Fibroblast of skin of abdomen (primary cell): ENCODE results near the gene PHACTR3.

Experiments
- DNase-seq: peaks from one replicate; pipeline ENCODE4 v3.0.0-alpha.2; 2013

PHACTR3 gene

GRCh38 chr20:59622496-59622895 is 18.2 kb downstream of the PHACTR3 start:
- no peak for DNase-seq

- no peak for DNase-seq
Observed at GRCh38 chr20:59623133-59623532, 18.8 kb downstream of the PHACTR3 start.

GRCh38 chr20:59623583-59623982 is 19.2 kb downstream of the PHACTR3 start:
- DNase-seq, result no peak

- DNase-seq, result no peak
Observed at GRCh38 chr20:59624401-59624800, 20.1 kb downstream of the PHACTR3 start.

GRCh38 chr20:59625214-59625922 is 21.0 kb downstream of the PHACTR3 start:
- no peak for DNase-seq

- DNase-seq, result no peak
Observed at GRCh38 chr20:59627298-59627697, 23.0 kb downstream of the PHACTR3 start.

- no peak for DNase-seq
Observed at GRCh38 chr20:59628171-59628570, 23.8 kb downstream of the PHACTR3 start.

GRCh38 chr20:59629141-59630045 is 25.1 kb downstream of the PHACTR3 start:
- DNase-seq, result no peak

GRCh38 chr20:59630526-59630925 is 26.2 kb downstream of the PHACTR3 start:
- no peak for DNase-seq

GRCh38 chr20:59631751-59632540 is 27.6 kb downstream of the PHACTR3 start:
- DNase-seq, result no peak

- DNase-seq, result no peak
Observed at GRCh38 chr20:59632541-59633113, 28.3 kb downstream of the PHACTR3 start.

- DNase-seq, result no peak
Observed at GRCh38 chr20:59633656-59634251, 29.4 kb downstream of the PHACTR3 start.

GRCh38 chr20:59634435-59635005 is 30.2 kb downstream of the PHACTR3 start:
- no peak for DNase-seq

- no peak for DNase-seq
Observed at GRCh38 chr20:59636766-59637370, 32.5 kb downstream of the PHACTR3 start.

GRCh38 chr20:59640267-59640666 is 35.9 kb downstream of the PHACTR3 start:
- DNase-seq, result no peak

- no peak for DNase-seq
Observed at GRCh38 chr20:59643615-59644061, 39.3 kb downstream of the PHACTR3 start.

- DNase-seq, result no peak
Observed at GRCh38 chr20:59644371-59644939, 40.1 kb downstream of the PHACTR3 start.

- DNase-seq, result no peak
Observed at GRCh38 chr20:59645271-59645670, 40.9 kb downstream of the PHACTR3 start.

- no peak for DNase-seq
Observed at GRCh38 chr20:59645761-59646171, 41.4 kb downstream of the PHACTR3 start.

GRCh38 chr20:59646487-59646886 is 42.1 kb downstream of the PHACTR3 start:
- no peak for DNase-seq

- no peak for DNase-seq
Observed at GRCh38 chr20:59647271-59647670, 42.9 kb downstream of the PHACTR3 start.
